HCT116 (cell line): ENCODE data around the gene LSM14A. TPM values are rescaled to one million over a fixed set of nuclear protein-coding genes. Genes with fewer than 3 reads are reported as not detected.

Experiments used
- ATAC-seq: fragments of 200-7000 bp; cut with Tn5 transposase; 2 replicates; pipeline ENCODE4 v1.9.1; 2020; ENCODE audit warnings: mild to moderate bottlenecking, moderate library complexity
- BruUV-seq: library from RNA; stranded (reverse); fragments of 400-500 nt; replicated peaks from 2 replicates; lab custom pipeline; 2021; lab: Mats Ljungman, UMichigan
- CTCF ChIA-PET: fragments of 300-600 bp; sonication (Branson Sonifier 250); formaldehyde crosslinking; loops from one replicate; lab custom pipeline; 2021; ENCODE audit warnings: antibody characterized with exemption; lab: Charles Lee
- POLR2A ChIA-PET: fragments of 300-600, 350-600 bp; sonication (Branson Sonifier 250); formaldehyde crosslinking; loops from one replicate; lab custom pipeline; 2021; ENCODE audit warnings: antibody characterized with exemption; lab: Charles Lee
- RAD21 ChIA-PET, 2 experiments: fragments of 300-600 bp; sonication (Branson Sonifier 250); formaldehyde crosslinking; loops; one replicate each; lab custom pipeline; 2023; ENCODE audit warnings: low total read pairs in 2 of 2; ENCODE audit not compliant: uncharacterized antibody in 2 of 2, unreplicated experiment in 2 of 2, low non-redundant PET in 1 of 2; lab: Charles Lee
- DNase-seq: peaks from one replicate; pipeline ENCODE4 v3.0.0-alpha.2; 2010; ENCODE audit warnings: low read depth, low spot score
- H2AFZ ChIP-seq: fragments of 200-600 bp; shearing (Covaris generic), sonication (generic); 2 replicates; pipeline ENCODE4 v1.6.1; 2017; ENCODE audit warnings: low read depth, mixed run types, mixed read lengths, antibody characterized with exemption, low read length; ENCODE audit not compliant: poor library complexity, severe bottlenecking
- H3K27ac ChIP-seq: 2 replicates; pipeline ENCODE4 v1.5.1; 2012; ENCODE audit warnings: low read depth, low read length
- H3K27me3 ChIP-seq: fragments of 200-600 bp; sonication (generic); 2 replicates; pipeline ENCODE4 v1.6.1; 2016; ENCODE audit warnings: mixed run types, low read length, mixed read lengths; ENCODE audit not compliant: insufficient read depth
- H3K36me3 ChIP-seq, 2 experiments: fragments of 200-500 bp in 1 of 2; fragments of 200-600 bp in 1 of 2; sonication (Bioruptor generic) in 1 of 2; sonication (generic) in 1 of 2; 2 replicates each; pipeline versions ENCODE4 v1.5.1 to v1.6.1; 2014 to 2016; ENCODE audit warnings: low read length in 2 of 2, inconsistent platforms in 1 of 2, mixed read lengths in 1 of 2, mixed run types in 1 of 2; ENCODE audit not compliant: insufficient read depth in 2 of 2, control insufficient read depth in 1 of 2
- H3K4me1 ChIP-seq, 2 experiments: fragments of 200-600 bp in 1 of 2; sonication (generic) in 1 of 2; 2 replicates each; pipeline versions ENCODE4 v1.5.1 to v1.6.1; 2012 to 2017; ENCODE audit warnings: low read length in 2 of 2, inconsistent platforms in 1 of 2, mild to moderate bottlenecking in 1 of 2, mixed read lengths in 1 of 2, mixed run types in 1 of 2, moderate library complexity in 1 of 2; ENCODE audit not compliant: insufficient read depth in 2 of 2, control insufficient read depth in 1 of 2
- H3K4me2 ChIP-seq: fragments of 200-600 bp; sonication (generic); 2 replicates; pipeline ENCODE4 v1.6.1; 2017; ENCODE audit warnings: mixed run types, low read length, mixed read lengths
- H3K4me3 ChIP-seq, 2 experiments: fragments of 200-600 bp in 1 of 2; sonication (generic) in 1 of 2; replicated peaks in 1 of 2; 2 replicates each; pipeline ENCODE4 v1.5.1; 2011 to 2016; ENCODE audit warnings: low read length in 2 of 2, control low read depth in 1 of 2, low read depth in 1 of 2, mild to moderate bottlenecking in 1 of 2, mixed read lengths in 1 of 2, mixed run types in 1 of 2
- H3K79me2 ChIP-seq: fragments of 200-600 bp; sonication (generic); 2 replicates; pipeline ENCODE4 v1.6.1; 2017; ENCODE audit warnings: mild to moderate bottlenecking, mixed run types, low read length, moderate library complexity, mixed read lengths; ENCODE audit not compliant: insufficient read depth
- H3K9ac ChIP-seq: fragments of 200-600 bp; sonication (generic); 2 replicates; pipeline ENCODE4 v1.6.1; 2016; ENCODE audit warnings: low read length, mixed read lengths
- H3K9me2 ChIP-seq: fragments of 200-600 bp; sonication (generic), shearing (Covaris generic); 2 replicates; pipeline ENCODE4 v1.6.1; 2017; ENCODE audit warnings: mixed run types, mild to moderate bottlenecking, moderate library complexity; ENCODE audit not compliant: insufficient read depth
- H3K9me3 ChIP-seq, 2 experiments: fragments of 200-500 bp in 1 of 2; fragments of 200-600 bp in 1 of 2; sonication (Bioruptor generic) in 1 of 2; sonication (generic) in 1 of 2; 2 replicates each; pipeline ENCODE4 v1.6.1; 2014 to 2017; ENCODE audit warnings: low read length in 2 of 2, mixed read lengths in 2 of 2, inconsistent platforms in 1 of 2, low read depth in 1 of 2, mild to moderate bottlenecking in 1 of 2, mixed run types in 1 of 2, moderate library complexity in 1 of 2; ENCODE audit not compliant: control insufficient read depth in 1 of 2, insufficient read depth in 1 of 2
- H4K20me1 ChIP-seq: fragments of 200-600 bp; sonication (generic), shearing (Covaris generic); 2 replicates; pipeline ENCODE4 v1.6.1; 2017; ENCODE audit warnings: mixed run types, mild to moderate bottlenecking, moderate library complexity; ENCODE audit not compliant: insufficient read depth
- CBX3 ChIP-seq: IDR thresholded peaks from 2 replicates; pipeline ENCODE4 v1.6.1; 2012; ENCODE audit warnings: low read depth
- CEBPB ChIP-seq: IDR thresholded peaks from 2 replicates; pipeline ENCODE4 v1.6.1; 2012; ENCODE audit warnings: low read depth
- EGR1 ChIP-seq: IDR thresholded peaks from 2 replicates; pipeline ENCODE4 v1.6.1; 2012; ENCODE audit warnings: low read depth
- ELF1 ChIP-seq: IDR thresholded peaks from 2 replicates; pipeline ENCODE4 v1.6.1; 2012; ENCODE audit warnings: low read depth, borderline replicate concordance
- JUND ChIP-seq: IDR thresholded peaks from 2 replicates; pipeline ENCODE4 v1.6.1; 2012
- POLR2A ChIP-seq: IDR thresholded peaks from 2 replicates; pipeline ENCODE4 v1.7.0; 2011; ENCODE audit warnings: borderline replicate concordance; ENCODE audit not compliant: insufficient read depth, insufficient read length; ENCODE audit errors: extremely low read depth
- POLR2AphosphoS5 ChIP-seq: IDR thresholded peaks from 2 replicates; pipeline ENCODE4 v1.6.1; 2011; ENCODE audit warnings: mild to moderate bottlenecking, low read depth, low read length, moderate library complexity
- SIN3A ChIP-seq: IDR thresholded peaks from 2 replicates; pipeline ENCODE4 v1.6.1; 2012; ENCODE audit warnings: low read depth
- SP1 ChIP-seq: IDR thresholded peaks from 2 replicates; pipeline ENCODE4 v1.6.1; 2012; ENCODE audit warnings: low read depth
- SRF ChIP-seq: IDR thresholded peaks from 2 replicates; pipeline ENCODE4 v1.6.1; 2012; ENCODE audit warnings: low read depth
- TCF7L2 ChIP-seq: IDR thresholded peaks from 2 replicates; pipeline ENCODE4 v1.7.0; 2011; ENCODE audit warnings: borderline replicate concordance, inconsistent platforms; ENCODE audit not compliant: insufficient read depth, insufficient read length; ENCODE audit errors: extremely low read depth
- YY1 ChIP-seq: IDR thresholded peaks from 2 replicates; pipeline ENCODE4 v1.6.1; 2011; ENCODE audit warnings: low read length, low read depth, moderate library complexity, mild to moderate bottlenecking; ENCODE audit not compliant: insufficient replicate concordance; ENCODE audit errors: extremely low read depth
- ZFX ChIP-seq: fragments of 450-650 bp; IDR thresholded peaks from 2 replicates; pipeline ENCODE4 v1.6.1; 2017
- ZNF274 ChIP-seq: fragments of 200-500 bp; sonication (Bioruptor generic); IDR thresholded peaks from 2 replicates; pipeline ENCODE4 v1.6.1; 2014; ENCODE audit warnings: mild to moderate bottlenecking, low read depth, low read length, inconsistent platforms
- intact Hi-C: fragments of 100-400 bp; cut with micrococcal nuclease; formaldehyde crosslinking; loops from 2 replicates; pipeline ENCODE4 v1.10.0; 2022
- total RNA-seq: library from RNA; stranded (reverse); gene quantifications from one replicate; pipeline ENCODE4 v1.2.1, GENCODE V29; 2021; ENCODE audit not compliant: unreplicated experiment
- TF ChIP-seq, protein P1 (sequence below): IDR thresholded peaks from 2 replicates; pipeline ENCODE4 v1.6.1; 2012
- TF ChIP-seq, protein P2 (sequence below), 3 experiments: fragments of 200-600 bp in 1 of 3; sonication (generic) in 1 of 3; IDR thresholded peaks in 2 of 3; conservative IDR thresholded peaks in 1 of 3; 2 replicates each; pipeline ENCODE4 v1.5.1; 2012 to 2017; ENCODE audit warnings: low read depth in 2 of 3, low read length in 2 of 3, antibody characterized with exemption in 1 of 3, borderline replicate concordance in 1 of 3, control low read depth in 1 of 3, mild to moderate bottlenecking in 1 of 3, mixed read lengths in 1 of 3, mixed run types in 1 of 3, moderate library complexity in 1 of 3; ENCODE audit not compliant: insufficient read depth in 1 of 3

The LSM14A gene
- total RNA-seq, 1 experiment from 2014 or later, result 120 TPM

DNA sequence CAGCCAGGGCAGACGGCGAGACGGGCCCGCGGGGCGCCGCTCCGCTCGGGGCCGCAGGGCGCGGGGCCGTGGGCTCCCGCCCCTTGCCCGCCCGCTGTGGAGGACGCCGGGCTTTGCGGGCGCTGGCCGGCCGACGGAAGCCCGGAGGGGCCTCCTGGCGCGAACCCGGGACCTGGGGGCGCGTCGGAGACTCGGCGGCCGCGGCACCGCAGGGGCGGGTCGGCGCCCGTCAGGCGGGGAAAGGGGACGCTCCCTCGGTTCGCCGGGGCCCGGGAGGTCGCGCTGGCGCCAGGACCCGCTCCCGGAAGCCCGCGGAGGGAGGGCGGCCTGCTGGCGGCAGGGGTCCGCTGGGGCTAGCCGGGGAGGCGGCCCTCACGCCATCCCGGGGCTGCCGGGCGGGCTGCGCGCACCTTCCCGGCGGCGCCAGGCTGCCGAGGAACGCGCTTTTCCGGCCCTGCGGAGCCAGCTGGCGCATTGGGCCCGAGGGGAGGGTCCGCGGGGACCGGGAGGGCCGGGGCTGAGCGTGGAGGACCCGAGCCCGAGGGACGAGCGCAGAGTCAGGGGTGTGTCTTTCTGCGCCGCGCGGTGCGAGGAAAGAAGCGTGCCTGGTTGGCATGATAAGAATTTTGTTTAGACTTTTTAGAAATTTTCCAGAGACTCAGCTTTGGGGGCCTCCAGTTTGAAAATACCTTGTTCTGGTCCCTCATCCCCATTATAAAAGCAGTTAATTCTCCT lies 82.6 kb downstream of the LSM14A start:
- intact Hi-C loops, result no loop called here
- no peak for DNase-seq
- ChIA-PET CTCF (no interaction called here), RAD21 (no interaction called here), POLR2A (no interaction called here)
- H3K4me1 ChIP-seq, result peaks cover 11 to 27% of the 10 kb centered on the region in 2 experiments; a peak in 3 of 4 replicates
- peak overlapping the region; percentile 81 for H3K4me2 ChIP-seq
- no peak overlapping the region for H2AFZ ChIP-seq
- TF ChIP-seq, protein P1, sequence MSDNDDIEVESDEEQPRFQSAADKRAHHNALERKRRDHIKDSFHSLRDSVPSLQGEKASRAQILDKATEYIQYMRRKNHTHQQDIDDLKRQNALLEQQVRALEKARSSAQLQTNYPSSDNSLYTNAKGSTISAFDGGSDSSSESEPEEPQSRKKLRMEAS, result peak; percentile 50; the same call in 1 of the 2 replicates
- peak; percentile 79 for TF ChIP-seq ZFX
- TF ChIP-seq CEBPB, result no peak
- H3K9me3 ChIP-seq, result no peaks in the 10 kb centered on the region
- no peaks in the 10 kb centered on the region for H3K27me3 ChIP-seq
- BruUV-seq, result no TSS peak
- no peaks in the 10 kb centered on the region for H3K9me2 ChIP-seq
- ATAC-seq, result peak; percentile 80
- H4K20me1 ChIP-seq, result no peaks in the 10 kb centered on the region
- H3K4me3 ChIP-seq, result peak overlapping the region; percentile 77 to 84
- peak overlapping the region; percentile 82 for H3K27ac ChIP-seq
- H3K9ac ChIP-seq, result peak overlapping the region; percentile 78
- H3K79me2 ChIP-seq, result peaks cover 34% of the 10 kb centered on the region
- no peaks in the 10 kb centered on the region for H3K36me3 ChIP-seq

DNA sequence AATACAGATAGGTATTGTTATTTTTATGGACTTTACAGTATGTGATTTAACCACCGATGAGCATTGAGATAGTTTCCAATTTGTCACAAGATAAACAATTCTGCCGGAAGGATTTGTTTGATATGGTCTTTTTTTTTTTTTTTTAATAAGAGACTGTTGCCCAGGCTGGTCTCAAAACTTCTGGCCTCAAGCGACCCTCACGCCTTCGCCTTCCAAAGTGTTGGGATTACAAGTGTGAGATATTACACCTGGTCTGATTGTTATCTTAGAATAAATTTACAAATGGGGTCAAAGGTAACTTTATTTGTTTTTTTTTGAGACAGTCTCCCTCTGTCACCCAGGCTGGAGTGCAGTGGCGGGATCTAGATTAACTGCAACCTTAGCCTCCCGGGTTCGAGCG lies 83.2 kb downstream of the LSM14A start:
- TF ChIP-seq SIN3A, result no peak
- TF ChIP-seq TCF7L2, result no peak
- TF ChIP-seq SP1, result no peak
- TF ChIP-seq, protein P2, sequence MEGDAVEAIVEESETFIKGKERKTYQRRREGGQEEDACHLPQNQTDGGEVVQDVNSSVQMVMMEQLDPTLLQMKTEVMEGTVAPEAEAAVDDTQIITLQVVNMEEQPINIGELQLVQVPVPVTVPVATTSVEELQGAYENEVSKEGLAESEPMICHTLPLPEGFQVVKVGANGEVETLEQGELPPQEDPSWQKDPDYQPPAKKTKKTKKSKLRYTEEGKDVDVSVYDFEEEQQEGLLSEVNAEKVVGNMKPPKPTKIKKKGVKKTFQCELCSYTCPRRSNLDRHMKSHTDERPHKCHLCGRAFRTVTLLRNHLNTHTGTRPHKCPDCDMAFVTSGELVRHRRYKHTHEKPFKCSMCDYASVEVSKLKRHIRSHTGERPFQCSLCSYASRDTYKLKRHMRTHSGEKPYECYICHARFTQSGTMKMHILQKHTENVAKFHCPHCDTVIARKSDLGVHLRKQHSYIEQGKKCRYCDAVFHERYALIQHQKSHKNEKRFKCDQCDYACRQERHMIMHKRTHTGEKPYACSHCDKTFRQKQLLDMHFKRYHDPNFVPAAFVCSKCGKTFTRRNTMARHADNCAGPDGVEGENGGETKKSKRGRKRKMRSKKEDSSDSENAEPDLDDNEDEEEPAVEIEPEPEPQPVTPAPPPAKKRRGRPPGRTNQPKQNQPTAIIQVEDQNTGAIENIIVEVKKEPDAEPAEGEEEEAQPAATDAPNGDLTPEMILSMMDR (IDR thresholded peaks at IDR 0.05 in 2 of 3, conservative IDR thresholded peaks at IDR 0.05 in 1 of 3; ENCODE audit: borderline replicate concordance in 1 of 3, insufficient read depth in 1 of 3, low read depth in 2 of 3, low read length in 2 of 3), result no peak
- TF ChIP-seq CEBPB, result no peak
- no peak for TF ChIP-seq ZFX
- no peak for TF ChIP-seq ZNF274
- TF ChIP-seq, protein P1, result no peak
- no peak for TF ChIP-seq EGR1
- no peak for TF ChIP-seq CBX3
- TF ChIP-seq POLR2AphosphoS5, result no peak
- no peak for TF ChIP-seq JUND
- TF ChIP-seq ELF1, result no peak
- TF ChIP-seq SRF, result no peak
- TF ChIP-seq POLR2A, result no peak
- no peak for TF ChIP-seq YY1
- DNase-seq (no peak), ATAC-seq (no peak)
- Histone ChIP-seq H3K9ac (peak overlapping the region; percentile 78), H2AFZ (no peak overlapping the region), H3K27me3 (no peaks in the 10 kb centered on the region), H3K36me3 (no peaks in the 10 kb centered on the region), H3K4me1 (peaks cover 14 to 34% of the 10 kb centered on the region in 2 experiments), H3K27ac (peak overlapping the region; percentile 82; the same call in 1 of the 2 replicates), H3K4me2 (peak overlapping the region; percentile 81), H3K9me3 (no peaks in the 10 kb centered on the region), H3K9me2 (no peaks in the 10 kb centered on the region), H3K79me2 (peaks cover 35% of the 10 kb centered on the region), H3K4me3 (peak overlapping the region; percentile 77 to 84), H4K20me1 (no peaks in the 10 kb centered on the region)
- no TSS peak for BruUV-seq
- POLR2A ChIA-PET, result no interaction called here
- intact Hi-C loops, result no loop called here
- RAD21 ChIA-PET, result no interaction called here
- CTCF ChIA-PET, result no interaction called here
